Thyroid gland (tissue), 4 donors: Measurements from ENCODE around the gene TMEM132D. TPM values are rescaled to one million over a fixed set of nuclear protein-coding genes. Genes with fewer than 3 reads are reported as not detected.

Experiments used
- DNase-seq, 2 donors: peaks; one replicate each; pipeline ENCODE4 v3.0.0-alpha.2; 2019
- H3K27ac ChIP-seq, 3 donors: fragments of 200-600 bp; sonication (generic); 1 replicate in 2 of 3; 2 replicates in 1 of 3; pipeline ENCODE4 v1.5.1; 2016 to 2019; ENCODE audit warnings: mild to moderate bottlenecking in 1 of 3, moderate library complexity in 1 of 3
- H3K27me3 ChIP-seq: fragments of 200-600 bp; sonication (generic); one replicate; pipeline ENCODE4 v1.5.1; 2019
- H3K36me3 ChIP-seq, 2 donors: fragments of 200-600 bp; sonication (generic); one replicate each; pipeline ENCODE4 v1.5.1; 2016 to 2019
- H3K4me1 ChIP-seq, 2 donors: fragments of 200-600 bp; sonication (generic); one replicate each; pipeline ENCODE4 v1.5.1; 2017 to 2019
- H3K4me3 ChIP-seq, 3 donors: fragments of 200-600 bp; sonication (generic); replicated peaks in 1 of 3; 1 replicate in 2 of 3; 2 replicates in 1 of 3; pipeline ENCODE4 v1.5.1; 2016; ENCODE audit warnings: mild to moderate bottlenecking in 1 of 3
- H3K9me3 ChIP-seq: fragments of 200-600 bp; sonication (generic); one replicate; pipeline ENCODE4 v1.5.1; 2017
- POLR2A ChIP-seq, 2 donors: fragments of 450-650 bp; IDR thresholded peaks; one replicate each; pipeline ENCODE4 v1.6.1; 2017; ENCODE audit warnings: antibody characterized with exemption in 2 of 2, mild to moderate bottlenecking in 2 of 2, moderate library complexity in 1 of 2
- whole genome bisulfite sequencing, 2 donors: methylation state at CpG; one replicate each; pipeline ENCODE4 v1.1.5; 2017; 5-methylcytosine and 5-hydroxymethylcytosine counted together
- intact Hi-C: fragments of 100-400 bp; cut with DNase I; formaldehyde crosslinking; loops from one replicate; pipeline ENCODE4 v1.15.1; 2023
- total RNA-seq, 4 donors: library from RNA; depleted of rRNA; stranded (reverse); fragments of >200 nt; gene quantifications; one replicate each; pipeline ENCODE4 v1.2.3, GENCODE V29; 2016
- TF ChIP-seq, protein P1 (sequence below), 6 experiments: fragments of 200-600 bp in 3 of 6; fragments of 450-650 bp in 3 of 6; sonication (generic) in 3 of 6; IDR thresholded peaks; one replicate each; pipeline ENCODE4 v1.5.1; 2016 to 2019; ENCODE audit warnings: antibody characterized with exemption in 6 of 6, mild to moderate bottlenecking in 2 of 6, inconsistent platforms in 1 of 6, moderate library complexity in 1 of 6

TMEM132D gene
- total RNA-seq, 4 donors from 2014 or later, result not detected

DNA sequence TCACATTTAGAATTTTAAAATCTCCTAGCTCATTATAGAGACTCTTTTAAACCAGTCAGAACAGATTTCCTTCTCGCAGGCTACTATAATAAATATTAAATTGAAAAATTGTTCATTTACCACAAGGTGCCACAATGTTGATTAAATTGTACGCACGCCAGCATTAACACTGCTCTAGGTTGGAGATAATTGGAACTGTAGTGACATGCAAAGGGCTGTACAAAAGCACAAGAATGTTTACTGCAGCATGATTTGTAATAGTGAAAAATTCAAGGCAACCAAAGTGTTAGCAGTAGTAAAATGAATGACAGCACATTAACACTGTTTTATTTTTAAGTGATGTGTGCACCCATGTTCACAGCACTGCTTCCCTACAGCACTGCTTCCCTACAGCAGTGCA, 52.5 kb downstream of the TMEM132D start:
- 92 to 93% methylated on average over 3 of the region's 3 CpGs for WGBS, 2 donors
- Histone ChIP-seq H3K4me1 (no peaks in the 10 kb centered on the region), H3K36me3 (no peaks in the 10 kb centered on the region), H3K27me3 (no peaks in the 10 kb centered on the region), H3K9me3 (no peaks in the 10 kb centered on the region), H3K27ac (no peak overlapping the region), H3K4me3 (no peak overlapping the region)
- DNase-seq, result no peak
- no peak for TF ChIP-seq POLR2A (IDR thresholded peaks at IDR 0.05)
- TF ChIP-seq, protein P1, sequence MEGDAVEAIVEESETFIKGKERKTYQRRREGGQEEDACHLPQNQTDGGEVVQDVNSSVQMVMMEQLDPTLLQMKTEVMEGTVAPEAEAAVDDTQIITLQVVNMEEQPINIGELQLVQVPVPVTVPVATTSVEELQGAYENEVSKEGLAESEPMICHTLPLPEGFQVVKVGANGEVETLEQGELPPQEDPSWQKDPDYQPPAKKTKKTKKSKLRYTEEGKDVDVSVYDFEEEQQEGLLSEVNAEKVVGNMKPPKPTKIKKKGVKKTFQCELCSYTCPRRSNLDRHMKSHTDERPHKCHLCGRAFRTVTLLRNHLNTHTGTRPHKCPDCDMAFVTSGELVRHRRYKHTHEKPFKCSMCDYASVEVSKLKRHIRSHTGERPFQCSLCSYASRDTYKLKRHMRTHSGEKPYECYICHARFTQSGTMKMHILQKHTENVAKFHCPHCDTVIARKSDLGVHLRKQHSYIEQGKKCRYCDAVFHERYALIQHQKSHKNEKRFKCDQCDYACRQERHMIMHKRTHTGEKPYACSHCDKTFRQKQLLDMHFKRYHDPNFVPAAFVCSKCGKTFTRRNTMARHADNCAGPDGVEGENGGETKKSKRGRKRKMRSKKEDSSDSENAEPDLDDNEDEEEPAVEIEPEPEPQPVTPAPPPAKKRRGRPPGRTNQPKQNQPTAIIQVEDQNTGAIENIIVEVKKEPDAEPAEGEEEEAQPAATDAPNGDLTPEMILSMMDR (IDR thresholded peaks at IDR 0.05), result no peak
- intact Hi-C loops, result no loop called here

DNA sequence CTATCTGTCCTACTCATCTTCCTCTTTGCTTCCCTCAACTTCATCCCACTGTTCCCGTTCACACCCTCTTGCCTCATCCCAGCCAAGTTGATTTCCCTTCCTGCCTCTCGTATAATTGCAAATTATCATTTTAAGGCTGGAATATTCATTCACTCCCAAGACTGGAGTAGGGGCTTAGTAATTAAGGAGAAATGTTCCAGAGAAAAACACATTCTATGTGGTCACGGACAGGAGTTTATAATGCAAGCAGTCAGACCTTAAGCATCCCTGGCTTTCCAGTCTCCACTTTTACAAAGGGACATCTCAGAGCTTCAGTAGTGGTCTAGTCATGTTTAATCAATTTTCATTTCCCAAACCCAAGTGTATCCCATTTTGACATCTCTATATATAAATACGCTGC, 54.9 kb downstream of the TMEM132D start:
- DNase-seq, result no peak
- Histone ChIP-seq H3K4me3 (no peak overlapping the region), H3K9me3 (no peaks in the 10 kb centered on the region), H3K4me1 (no peaks in the 10 kb centered on the region), H3K27ac (no peak overlapping the region), H3K36me3 (no peaks in the 10 kb centered on the region), H3K27me3 (no peaks in the 10 kb centered on the region)
- no peak for TF ChIP-seq POLR2A (IDR thresholded peaks at IDR 0.05)
- TF ChIP-seq, protein P1 (IDR thresholded peaks at IDR 0.05), result no peak
- WGBS, 2 donors, result 85 to 88% methylated on average over 4 of the region's 4 CpGs
- intact Hi-C loops, result no loop called here

DNA sequence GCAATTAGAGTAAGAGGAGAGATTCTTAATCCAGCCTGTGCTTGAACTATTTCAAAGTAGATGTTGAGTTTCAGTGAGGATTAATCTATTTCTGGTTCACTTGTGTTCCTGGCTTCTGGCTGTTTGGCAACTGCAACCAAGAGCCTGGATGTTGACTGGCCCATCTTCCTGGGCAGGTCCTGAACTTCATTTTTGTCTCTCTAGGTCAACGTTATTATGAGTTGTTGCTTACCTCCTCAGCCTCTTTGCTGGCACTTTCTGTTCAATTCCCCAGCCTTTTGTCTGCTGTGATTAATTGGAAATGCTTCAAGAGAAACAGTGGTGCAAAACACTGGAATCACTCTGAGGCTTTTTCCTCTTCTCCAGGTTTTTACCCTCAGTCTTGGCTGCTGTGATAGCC, 56.8 kb downstream of the TMEM132D start:
- Histone ChIP-seq H3K27me3 (no peaks in the 10 kb centered on the region), H3K36me3 (no peaks in the 10 kb centered on the region), H3K9me3 (no peaks in the 10 kb centered on the region), H3K27ac (no peak overlapping the region), H3K4me3 (no peak overlapping the region), H3K4me1 (no peaks in the 10 kb centered on the region)
- DNase-seq, result no peak
- 43 to 68% methylated on average over 1 of the region's 1 CpG for WGBS, 2 donors
- intact Hi-C loops, result no loop called here
- TF ChIP-seq, protein P1 (IDR thresholded peaks at IDR 0.05), result no peak
- TF ChIP-seq POLR2A (IDR thresholded peaks at IDR 0.05), result no peak

DNA sequence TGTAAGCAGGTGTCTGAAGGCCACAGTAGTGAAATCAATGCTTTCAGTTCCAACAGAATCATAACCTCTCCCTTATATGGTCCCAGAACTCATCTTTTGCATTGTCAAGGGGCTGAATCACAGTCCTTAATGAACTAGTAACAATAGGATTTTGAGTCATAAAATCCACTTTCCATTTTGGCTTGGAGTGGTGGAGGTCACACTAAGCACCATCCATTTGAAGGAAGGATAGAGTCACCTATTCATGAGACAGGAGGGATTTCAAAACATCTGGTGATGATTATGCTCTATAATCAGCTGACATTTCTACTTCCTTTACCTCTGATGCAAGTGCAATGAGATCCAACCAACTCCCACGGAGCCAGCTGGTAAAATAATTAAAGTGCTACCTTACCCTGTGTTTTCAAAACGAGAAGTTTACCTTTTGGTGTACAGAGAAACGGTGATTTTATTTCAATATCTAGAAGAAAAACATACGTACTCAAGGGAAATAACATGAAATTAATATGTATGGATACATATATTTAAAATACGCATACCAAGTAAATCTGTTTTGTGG, 59.1 kb downstream of the TMEM132D start:
- Histone ChIP-seq H3K27ac (no peak overlapping the region), H3K36me3 (no peaks in the 10 kb centered on the region), H3K27me3 (no peaks in the 10 kb centered on the region), H3K4me3 (no peak overlapping the region), H3K4me1 (no peaks in the 10 kb centered on the region), H3K9me3 (no peaks in the 10 kb centered on the region)
- intact Hi-C loops, result no loop called here
- TF ChIP-seq, protein P1 (IDR thresholded peaks at IDR 0.05), result no peak
- TF ChIP-seq POLR2A (IDR thresholded peaks at IDR 0.05), result no peak
- DNase-seq, result no peak
- 84 to 86% methylated on average over 5 of the region's 5 CpGs for WGBS, 2 donors

DNA sequence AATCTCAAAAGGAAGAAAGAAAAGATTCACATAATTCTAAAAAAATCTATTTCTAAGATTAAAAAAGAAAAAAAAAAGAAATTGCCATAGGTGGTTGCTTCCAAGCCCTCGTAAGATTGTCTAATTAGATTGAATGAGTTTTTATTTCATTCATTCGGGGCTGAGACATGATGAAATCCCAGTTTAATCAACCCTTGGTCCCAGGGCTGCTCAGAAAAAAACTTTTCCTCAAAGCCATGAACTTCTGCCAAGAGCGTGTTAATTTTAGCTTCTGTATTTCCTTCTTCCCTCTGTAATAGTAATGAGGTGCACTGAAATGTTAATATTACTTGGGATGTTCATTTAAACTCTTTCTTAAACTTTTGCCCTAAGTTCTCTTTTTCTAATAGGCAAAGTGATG, 62.6 kb downstream of the TMEM132D start:
- DNase-seq, result no peak
- intact Hi-C loops, result no loop called here
- no peak for TF ChIP-seq POLR2A (IDR thresholded peaks at IDR 0.05)
- TF ChIP-seq, protein P1 (IDR thresholded peaks at IDR 0.05), result no peak
- H3K9me3 ChIP-seq, result no peaks in the 10 kb centered on the region
- H3K27ac ChIP-seq, result no peak overlapping the region
- H3K4me3 ChIP-seq, result no peak overlapping the region
- no peaks in the 10 kb centered on the region for H3K4me1 ChIP-seq
- WGBS, 2 donors, result 63 to 71% methylated on average over 3 of the region's 3 CpGs
- H3K27me3 ChIP-seq, result no peaks in the 10 kb centered on the region
- H3K36me3 ChIP-seq, result no peaks in the 10 kb centered on the region
